G401 (cell line): ENCODE results near the gene TFF2. TPM values are rescaled to one million over a fixed set of nuclear protein-coding genes. Genes with fewer than 3 reads are reported as not detected.

Source experiments
- DNase-seq: peaks from one replicate; pipeline ENCODE4 v3.0.0-alpha.2; 2015; ENCODE audit warnings: low spot score
- in situ Hi-C: cut with HindIII; loops from 2 replicates; pipeline ENCODE4 v1.10.0; 2016; ENCODE audit warnings: low sequenced_read_pairs, mixed read lengths
- total RNA-seq: library from RNA; depleted of rRNA; stranded (reverse); fragments of >200 nt; shearing (Covaris generic); gene quantifications from 2 replicates; pipeline ENCODE4 v1.2.3, GENCODE V29; 2014

The TFF2 gene
- total RNA-seq, 1 experiment from 2014 or later = not detected

DNA sequence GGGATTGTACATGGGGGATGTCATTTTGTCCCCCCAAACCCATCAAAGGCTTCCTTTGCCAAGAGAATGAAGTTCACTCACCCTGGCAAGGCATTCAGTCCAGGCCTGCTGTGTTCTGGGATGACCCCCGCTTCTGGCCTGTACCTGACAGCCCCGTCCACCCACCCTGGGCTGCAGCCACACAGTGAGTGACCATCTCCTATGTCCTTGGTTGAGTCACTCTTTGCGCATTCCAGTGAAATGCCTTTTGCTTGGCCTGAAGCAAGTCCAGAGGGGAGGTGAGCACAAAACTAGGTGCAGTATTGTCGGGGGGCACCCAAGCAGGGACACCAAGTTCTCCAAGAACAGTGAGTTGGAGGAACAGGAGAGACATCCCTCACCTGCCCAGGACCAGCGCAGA is 34.8 kb upstream of the TFF2 start:
- in situ Hi-C loops = no loop called here
- DNase-seq = no peak

DNA sequence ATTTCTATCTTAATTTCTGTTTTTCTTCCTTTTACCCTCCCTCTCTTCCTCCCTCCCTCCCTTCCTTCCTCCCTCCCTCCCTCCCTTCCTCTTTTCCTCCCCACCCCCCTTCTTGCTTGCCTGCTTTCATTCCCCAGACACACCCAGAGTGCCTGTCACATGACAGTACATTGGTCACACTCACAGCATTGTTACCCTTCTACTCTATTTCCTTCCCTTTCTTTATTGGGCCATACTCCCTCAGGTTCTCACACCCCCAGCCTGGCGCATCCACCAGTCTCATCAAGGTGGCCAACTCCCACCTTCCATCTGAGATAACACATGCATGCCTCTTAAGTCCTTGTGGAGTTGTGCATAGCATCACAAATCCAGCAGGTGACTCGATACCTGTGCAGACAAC is 34.2 kb upstream of the TFF2 start:
- in situ Hi-C loops = no loop called here
- no peak for DNase-seq

DNA sequence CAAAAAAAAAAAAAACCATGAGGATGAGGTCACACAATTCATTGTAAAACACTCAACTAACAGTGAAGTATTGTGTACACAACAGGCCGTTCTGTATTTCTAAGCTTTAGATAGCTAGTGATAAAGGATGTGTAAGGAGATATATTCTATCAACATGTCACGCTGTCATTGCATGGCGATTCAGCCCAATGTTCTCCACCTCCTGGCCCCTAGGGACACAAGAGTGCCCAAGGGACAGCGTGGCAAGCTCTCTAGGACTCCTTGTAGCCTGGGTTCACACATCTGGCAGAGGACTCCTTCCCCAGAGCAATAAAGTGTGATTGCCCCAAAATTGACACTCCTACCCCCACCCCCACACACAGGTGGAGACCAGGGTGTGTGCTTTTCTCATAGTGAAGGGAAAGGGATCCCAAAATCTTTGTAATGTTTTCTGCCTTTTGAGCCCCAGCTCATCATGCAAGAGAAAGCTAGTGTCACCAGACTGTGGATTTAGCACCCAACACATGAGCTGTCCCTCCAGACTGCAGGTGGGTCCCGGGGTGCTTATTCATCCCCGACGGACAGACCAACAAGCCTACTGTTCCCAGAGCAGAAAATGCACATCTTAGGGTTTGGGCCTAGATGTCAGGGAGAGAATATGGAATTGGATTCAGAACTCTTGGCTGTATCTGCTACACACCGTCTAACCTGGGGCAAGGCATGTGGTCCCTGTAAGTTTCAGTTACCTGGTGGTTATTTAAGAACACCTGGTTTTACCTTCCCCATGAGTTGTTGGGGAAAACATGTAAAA is 33.6 kb upstream of the TFF2 start:
- no peak for DNase-seq
- in situ Hi-C loops = no loop called here

DNA sequence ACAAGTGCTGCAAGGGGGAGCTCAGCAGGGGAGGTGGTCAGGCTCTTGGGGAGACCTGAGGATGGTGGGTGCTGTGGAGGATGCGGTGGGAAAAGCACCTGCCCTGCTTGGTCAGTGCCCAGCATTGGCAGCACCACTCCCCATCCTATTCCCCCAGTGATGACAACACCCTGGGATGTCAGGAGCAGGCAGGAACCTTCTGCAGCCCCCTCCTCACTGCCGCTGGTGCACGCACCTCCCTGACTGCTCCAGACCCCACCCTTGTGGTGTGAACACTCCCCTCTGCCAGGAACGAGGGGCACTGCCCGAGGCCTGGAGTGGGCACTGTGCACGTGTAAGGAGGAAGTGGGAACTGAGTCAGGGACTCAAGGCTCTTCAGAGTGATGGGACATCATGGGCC is 32.5 kb upstream of the TFF2 start:
- in situ Hi-C loops = no loop called here
- DNase-seq = no peak

DNA sequence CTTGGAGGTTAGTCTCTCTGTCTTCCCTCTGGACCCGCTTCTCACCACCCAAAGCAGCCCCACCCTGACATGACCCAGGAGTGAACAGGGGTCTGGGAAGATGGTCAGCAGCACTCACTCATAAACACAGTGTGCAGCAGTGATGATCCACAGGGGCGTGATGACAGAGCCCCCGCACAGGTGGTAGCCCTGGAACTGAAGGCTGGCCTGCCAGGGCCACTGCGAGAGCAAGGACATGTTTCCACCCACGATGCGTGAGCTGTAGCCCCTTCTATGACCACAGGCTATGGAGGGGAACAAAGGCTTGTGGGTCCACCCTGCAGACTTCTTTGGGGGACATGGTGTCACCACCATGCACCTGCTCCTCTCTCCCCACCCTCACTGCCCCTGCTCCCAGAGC is 32.1 kb upstream of the TFF2 start:
- in situ Hi-C loops = no loop called here
- DNase-seq = no peak

DNA sequence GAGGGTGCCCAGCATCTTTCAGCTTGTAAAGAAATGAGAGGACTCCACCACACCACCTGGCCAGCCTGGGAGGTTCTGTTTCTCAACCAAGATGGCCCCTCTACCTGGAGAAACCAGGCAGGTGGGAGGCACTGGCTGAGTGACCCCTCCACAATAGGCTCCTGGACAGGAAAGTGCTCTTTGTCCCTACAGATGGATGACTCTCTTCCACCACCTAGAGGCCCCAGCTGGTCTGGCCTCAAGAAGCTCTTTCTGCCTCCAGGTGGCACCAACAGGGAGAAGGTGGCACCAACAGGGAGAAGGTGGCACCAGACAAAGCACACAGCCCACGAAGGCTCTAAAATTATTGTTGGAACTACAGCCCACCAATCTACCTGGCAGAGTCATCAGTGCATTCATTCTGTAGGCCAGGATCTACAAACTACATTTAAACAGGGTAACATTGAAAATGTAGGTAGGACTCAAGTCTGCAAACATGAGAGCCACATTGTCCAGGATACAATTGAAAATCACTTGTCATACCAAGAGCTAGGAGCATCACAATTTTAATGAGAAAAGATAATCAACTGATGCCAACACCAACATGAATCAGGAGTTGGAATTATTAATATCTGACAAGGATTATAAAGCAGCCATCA is 30.7 kb upstream of the TFF2 start:
- DNase-seq = peak; percentile 6
- in situ Hi-C loops = no loop called here

DNA sequence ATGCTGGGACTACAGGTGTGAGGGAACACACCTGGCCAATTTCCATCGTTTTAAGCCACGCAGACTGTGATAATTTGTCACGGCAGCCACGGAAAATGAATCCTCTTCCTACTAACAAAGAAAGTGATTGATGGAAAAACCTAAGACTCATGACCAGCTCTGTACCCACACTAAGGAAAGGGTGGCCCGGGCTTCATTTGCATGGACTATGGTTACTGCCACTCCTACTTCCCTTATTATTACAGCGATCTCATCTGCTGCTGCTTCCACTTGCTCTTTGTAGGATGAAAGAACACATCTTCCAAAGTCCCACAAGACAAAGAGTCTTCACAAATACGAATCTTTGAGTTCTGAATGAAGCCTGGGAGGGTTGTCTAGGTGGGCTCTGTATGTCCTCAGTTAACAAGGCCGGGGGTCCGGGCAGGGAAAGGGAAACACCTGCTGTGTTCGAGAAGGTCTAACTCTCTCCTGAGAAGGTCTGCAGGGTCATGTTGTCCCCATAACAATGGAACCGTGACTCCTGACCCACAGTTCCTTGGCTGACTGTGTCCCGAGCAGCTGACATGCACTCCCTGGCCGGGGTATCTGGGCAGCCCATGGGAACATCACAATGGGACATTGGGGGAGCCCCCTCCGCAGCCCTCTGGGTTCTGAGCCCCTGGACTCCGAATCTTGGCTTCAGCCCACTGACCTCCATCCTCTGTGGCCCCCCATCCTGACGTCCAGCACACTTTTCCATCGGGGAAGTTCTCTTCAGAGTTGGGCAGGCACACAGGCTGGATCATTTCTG is 28.8 kb upstream of the TFF2 start:
- in situ Hi-C loops = no loop called here
- DNase-seq = no peak

DNA sequence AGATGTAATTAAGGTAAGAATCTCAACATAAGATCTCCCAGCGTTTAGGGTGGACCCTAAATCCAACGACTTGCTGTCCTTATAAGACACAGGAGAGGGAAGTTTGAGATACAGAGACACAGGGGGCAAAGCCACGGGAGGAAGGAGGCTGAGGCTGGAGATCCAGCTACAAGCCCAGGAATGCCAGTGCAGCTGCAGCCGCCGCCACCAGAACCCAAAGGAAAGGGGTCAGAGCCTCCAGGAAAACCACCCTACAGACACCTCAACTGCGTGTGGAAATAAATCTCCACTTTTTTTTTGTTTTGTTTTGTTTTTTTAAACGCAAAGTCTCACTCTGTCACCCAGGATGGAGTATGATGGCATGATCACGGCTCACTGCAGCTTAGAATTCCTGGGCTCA is 27.6 kb upstream of the TFF2 start:
- DNase-seq = no peak
- in situ Hi-C loops = no loop called here

DNA sequence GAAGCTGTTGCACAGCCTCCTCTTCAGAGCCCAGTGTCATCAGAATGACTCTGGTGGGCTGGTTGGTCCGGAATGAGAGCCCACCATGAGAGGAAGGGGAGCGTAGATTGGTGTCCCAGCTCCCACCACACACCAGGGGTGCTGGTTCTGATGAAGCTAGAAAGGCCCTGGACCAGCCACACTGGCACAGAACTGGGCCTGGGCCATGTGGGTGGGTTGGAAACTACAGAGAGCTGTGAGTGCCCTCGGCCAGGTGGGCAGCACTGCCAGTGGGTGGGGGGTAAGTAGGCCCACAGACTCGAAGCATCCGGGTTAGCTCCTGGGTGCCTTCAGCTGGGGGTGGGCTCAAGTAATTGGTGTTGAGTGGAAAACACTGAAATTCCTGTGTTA is 27.2 kb upstream of the TFF2 start:
- DNase-seq = no peak
- in situ Hi-C loops = no loop called here

DNA sequence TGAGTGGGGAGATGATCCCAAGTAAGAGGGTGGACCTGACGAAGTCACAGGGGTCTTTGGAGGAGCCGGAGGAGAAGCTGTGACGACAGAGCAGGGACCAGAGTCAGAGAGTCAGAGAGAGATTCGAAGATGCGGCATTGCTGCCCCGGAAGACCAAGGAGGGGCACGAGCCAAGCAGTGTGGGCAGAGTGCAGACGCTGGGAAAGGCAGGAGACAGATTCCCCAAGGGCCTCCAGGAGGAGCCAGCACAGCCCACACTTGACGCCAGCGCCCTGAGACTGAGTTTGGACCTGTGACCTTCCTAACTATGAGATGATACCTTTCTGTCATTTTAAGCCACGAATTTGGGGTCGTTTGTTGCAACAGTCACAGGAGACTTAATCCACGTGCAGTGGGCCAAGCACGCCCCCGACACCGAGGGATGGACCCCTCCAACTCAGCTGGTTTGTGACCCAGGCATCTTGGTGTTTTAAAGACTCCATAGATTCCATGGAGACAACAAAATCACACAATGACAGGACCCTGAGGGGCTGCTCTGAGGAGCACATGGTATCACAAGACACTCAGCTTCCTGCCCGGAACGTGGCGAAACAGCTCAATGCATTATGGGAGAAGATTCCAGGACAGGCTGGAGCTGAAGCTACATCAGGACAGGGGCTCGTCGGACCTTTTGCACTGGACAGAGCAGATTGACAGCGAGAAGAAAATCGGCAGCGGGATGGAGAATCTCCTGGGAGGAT is 26.6 kb upstream of the TFF2 start:
- in situ Hi-C loops = no loop called here
- DNase-seq = no peak

DNA sequence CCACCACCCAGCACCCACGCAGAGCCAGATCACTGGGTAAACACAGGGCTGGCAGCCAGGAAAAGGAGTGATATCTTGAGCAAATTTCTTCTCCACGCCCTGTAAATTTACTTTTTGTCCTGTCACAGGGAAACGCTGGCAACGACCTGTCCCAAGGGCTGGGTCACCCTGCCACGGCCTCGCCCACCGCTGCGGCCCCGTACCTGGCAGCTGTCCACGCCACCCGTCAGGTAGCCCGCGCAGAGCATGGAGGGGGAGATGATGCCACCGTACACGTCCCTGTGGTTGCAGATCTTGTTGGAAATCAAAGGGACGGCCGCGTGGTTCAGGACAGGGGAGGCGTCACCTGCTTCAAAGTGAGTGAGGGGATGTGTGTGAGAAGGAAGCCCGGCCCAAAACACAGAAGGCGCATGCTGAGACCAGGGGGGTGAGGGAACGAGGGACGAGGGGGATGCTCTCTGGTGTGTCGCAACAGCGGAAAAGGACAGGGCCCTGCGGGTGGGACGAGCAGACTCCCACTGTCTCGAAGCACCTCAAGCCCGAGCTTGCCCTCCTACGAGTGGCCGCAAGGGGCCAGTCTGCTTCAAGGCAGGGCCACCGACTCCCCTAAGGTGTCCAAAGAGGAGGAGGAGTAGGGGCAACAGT is 25.7 kb upstream of the TFF2 start:
- no peak for DNase-seq
- in situ Hi-C loops = no loop called here

DNA sequence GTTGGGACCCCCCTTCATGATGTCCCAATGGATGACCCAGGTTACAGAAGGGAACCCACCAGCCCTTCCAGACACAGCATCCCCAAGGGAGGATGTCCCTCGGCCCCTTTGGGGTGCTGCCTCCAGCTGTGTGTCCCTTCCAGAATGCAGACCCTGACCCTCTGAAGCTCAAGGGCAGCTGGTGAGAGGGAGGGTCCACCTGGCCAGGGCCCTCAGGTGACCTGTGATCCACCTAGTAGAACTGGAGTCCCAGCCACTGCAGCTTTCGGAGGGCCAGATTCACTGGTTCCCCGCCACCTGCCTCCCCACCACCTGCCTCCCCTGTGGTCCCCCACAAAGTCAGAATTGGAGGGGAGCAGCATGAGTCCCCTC is 25.2 kb upstream of the TFF2 start:
- in situ Hi-C loops = no loop called here
- DNase-seq = no peak

DNA sequence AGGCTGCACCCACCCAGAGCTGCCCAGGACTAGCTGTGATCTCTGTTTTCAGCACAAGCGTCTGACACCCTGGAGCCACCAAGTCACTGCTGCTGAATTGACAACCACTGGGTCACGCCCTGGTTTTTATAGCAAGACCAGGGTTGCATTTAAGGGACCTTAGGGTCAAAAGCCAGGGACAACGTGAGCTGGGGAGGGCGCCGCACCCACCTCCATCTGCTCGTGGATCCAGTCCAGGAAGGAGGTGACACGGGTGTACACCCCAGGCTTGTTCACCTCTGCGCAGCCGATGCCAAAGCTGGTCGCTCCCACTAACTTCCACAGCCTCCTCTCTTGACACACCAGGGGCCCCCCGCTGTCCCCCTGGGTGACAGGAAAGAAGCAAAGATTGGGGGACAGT is 24.7 kb upstream of the TFF2 start:
- in situ Hi-C loops = no loop called here
- no peak for DNase-seq

DNA sequence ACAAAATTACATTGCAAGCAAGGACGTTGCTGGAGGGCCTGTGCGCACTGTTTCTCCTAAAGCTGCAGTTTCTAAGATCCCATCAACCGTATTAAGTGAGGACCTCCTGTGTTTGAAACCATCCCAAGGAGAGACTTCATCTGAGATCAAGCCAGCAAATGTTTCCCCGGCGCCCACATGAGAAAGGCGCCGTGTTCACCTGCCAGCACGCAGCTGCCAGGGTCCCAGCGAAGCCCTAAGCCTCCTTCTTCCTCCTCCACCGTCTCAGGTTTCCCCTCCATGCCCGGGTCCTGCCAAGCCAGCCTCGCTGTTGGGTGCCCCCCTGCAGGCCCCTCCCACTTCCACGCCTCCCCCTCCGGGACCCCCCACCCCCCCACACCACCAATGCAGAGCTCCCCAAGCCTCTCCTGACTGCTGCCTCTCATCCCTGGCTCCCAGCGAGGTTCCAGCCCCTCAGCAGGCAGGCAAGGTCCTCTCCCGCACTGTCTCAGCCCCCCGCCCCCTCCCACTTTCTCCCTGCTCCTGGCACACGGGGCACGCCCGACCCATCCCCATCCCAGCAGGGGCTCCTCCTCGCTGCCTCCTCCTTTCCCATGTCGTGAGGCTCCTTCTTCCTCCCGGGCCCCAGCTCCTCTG is 24.2 kb upstream of the TFF2 start:
- in situ Hi-C loops = no loop called here
- DNase-seq = no peak

DNA sequence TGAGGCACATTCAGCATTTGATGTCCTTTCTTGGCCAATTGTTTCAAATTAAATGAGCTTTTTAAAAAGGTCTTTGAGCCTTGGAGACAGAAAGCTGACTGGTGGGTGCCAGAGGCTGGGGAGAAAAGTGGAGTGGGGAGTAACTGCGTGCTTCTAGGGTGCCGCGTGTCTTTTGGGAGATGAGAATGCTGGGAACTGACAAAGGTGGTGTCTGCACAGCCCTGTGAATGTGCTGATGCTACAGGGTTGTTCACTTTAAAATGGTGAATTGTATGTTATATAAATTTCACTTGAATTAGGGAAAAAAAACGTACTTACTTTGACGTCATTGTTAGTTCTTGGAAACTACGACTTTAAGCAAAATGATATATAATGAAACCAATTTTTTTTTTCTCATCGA is 23.7 kb upstream of the TFF2 start:
- DNase-seq = no peak
- in situ Hi-C loops = no loop called here

DNA sequence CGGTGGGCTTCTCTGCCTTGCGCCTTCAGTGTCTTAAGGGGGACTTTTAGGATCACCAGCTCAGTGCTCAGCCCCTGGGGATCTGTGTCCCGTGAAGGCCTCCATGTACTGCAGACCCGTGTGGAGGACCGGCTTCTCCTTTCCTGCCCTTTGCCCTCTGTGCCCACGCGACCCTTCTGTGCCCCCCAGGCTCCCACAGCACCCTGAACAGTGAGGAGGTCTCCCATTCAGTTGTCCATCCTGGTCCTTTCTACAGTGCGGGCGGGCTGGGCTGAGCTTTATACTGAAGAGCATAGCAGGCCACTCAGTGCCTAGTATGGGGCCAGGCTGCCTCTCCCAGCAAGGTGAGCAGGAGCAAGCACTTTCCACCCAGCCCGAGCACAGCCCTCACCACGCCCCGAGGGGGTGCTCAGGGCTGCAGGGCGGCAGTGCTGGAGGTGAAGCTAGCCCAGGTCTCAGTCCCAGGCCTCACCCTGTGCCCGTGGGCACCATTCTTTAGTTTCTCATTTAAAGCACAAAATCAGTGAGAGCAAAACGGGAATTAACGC is 23.2 kb upstream of the TFF2 start:
- no peak for DNase-seq
- in situ Hi-C loops = no loop called here

DNA sequence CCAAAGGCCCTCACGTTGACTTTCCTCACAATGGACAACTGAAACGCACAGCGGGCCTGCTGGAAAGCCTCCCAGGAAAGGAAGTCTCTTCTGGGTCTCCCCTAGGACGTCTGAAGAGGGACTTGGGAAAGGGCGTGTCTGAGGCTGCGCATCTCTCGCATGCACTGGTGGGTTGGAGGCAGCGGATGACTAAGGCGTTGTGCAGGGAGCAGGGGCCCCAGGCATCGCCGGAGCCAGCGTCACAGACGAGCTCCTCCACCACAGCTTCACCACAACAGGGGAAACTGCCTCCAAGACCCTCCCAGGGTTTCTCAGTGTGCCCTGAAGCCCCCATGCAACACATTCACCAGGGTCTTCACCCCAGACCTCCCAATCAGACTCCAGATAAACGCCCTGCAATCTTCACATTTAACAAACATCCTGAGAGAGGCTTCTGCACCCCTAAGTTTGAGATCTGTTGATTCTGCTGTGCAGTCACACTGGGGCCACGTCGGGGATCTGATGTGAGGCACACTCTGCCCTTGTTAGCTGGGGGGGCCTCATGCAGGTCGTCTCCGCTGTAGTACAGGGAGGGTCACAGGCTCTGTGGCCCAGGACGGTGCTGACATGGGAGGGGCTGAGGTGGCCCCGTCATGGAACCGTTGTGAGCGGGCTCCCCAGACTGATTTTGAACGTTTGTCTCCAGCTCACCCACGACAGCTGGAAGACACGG is 22.6 kb upstream of the TFF2 start:
- no peak for DNase-seq
- in situ Hi-C loops = no loop called here
